GM18505 (cell line): Measurements from ENCODE around the gene DOCK2.
"Not testable (repeated sequence)": the region's sequence is repeated elsewhere in the genome, so short reads cannot be mapped to it uniquely, and the experiment has no call there.

Source experiments
- ATAC-seq: cut with Tn5 transposase; IDR thresholded peaks from one replicate; pipeline ENCODE4 v1.9.1; 2021; ENCODE audit not compliant: unreplicated experiment
- POLR2A ChIP-seq: IDR thresholded peaks from 4 replicates; pipeline ENCODE4 v1.6.1; 2011; ENCODE audit warnings: borderline replicate concordance; ENCODE audit not compliant: insufficient read depth, insufficient read length; ENCODE audit errors: extremely low read depth

Gene DOCK2

GRCh38 chr5:169811023-169811422 lies 173.9 kb downstream of the DOCK2 start:
- ATAC-seq = no peak
- no peak for TF ChIP-seq POLR2A

- no peak for TF ChIP-seq POLR2A
- ATAC-seq = no peak
Observed at GRCh38 chr5:169811680-169812079, 174.6 kb downstream of the DOCK2 start.

GRCh38 chr5:169812786-169813185 lies 175.7 kb downstream of the DOCK2 start:
- ATAC-seq = no peak
- TF ChIP-seq POLR2A = no peak

GRCh38 chr5:169814045-169814444 lies 177.0 kb downstream of the DOCK2 start:
- no peak for ATAC-seq
- no peak for TF ChIP-seq POLR2A

GRCh38 chr5:169814522-169814921 lies 177.4 kb downstream of the DOCK2 start:
- no peak for ATAC-seq
- TF ChIP-seq POLR2A = no peak

GRCh38 chr5:169817031-169817430 lies 180.0 kb downstream of the DOCK2 start:
- TF ChIP-seq POLR2A = no peak

GRCh38 chr5:169826618-169827017 lies 189.5 kb downstream of the DOCK2 start:
- no peak for ATAC-seq
- TF ChIP-seq POLR2A = no peak

More at GRCh38 chr5:169817031-169817430, 180.0 kb downstream of the DOCK2 start:
- ATAC-seq = no peak

GRCh38 chr5:169827769-169828168 lies 190.7 kb downstream of the DOCK2 start:
- TF ChIP-seq POLR2A = no peak
- no peak for ATAC-seq

- no peak for ATAC-seq
- no peak for TF ChIP-seq POLR2A
Observed at GRCh38 chr5:169828385-169828784, 191.3 kb downstream of the DOCK2 start.

- ATAC-seq = no peak
- no peak for TF ChIP-seq POLR2A
Observed at GRCh38 chr5:169831331-169831730, 194.3 kb downstream of the DOCK2 start.

GRCh38 chr5:169832304-169832703 lies 195.2 kb downstream of the DOCK2 start:
- no peak for ATAC-seq
- TF ChIP-seq POLR2A = no peak

- no peak for TF ChIP-seq POLR2A
- ATAC-seq = no peak
Observed at GRCh38 chr5:169832845-169833244, 195.8 kb downstream of the DOCK2 start.

- ATAC-seq = not testable (repeated sequence)
Observed at GRCh38 chr5:169833681-169834292, 196.7 kb downstream of the DOCK2 start.

- ATAC-seq = not testable (repeated sequence)
Observed at GRCh38 chr5:169834540-169834939, 197.5 kb downstream of the DOCK2 start.
